ENCODE measurements around the gene DDX1. TPM values are rescaled to one million over a fixed set of nuclear protein-coding genes. Genes with fewer than 3 reads are reported as not detected.

Gene DDX1
- total and polyA plus RNA-seq, 9 of the 15 experiments (the other 6 are each of a cell fraction or from before 2014, with no cell fraction given): 116 to 277 (median 232) TPM

GRCh38 chr2:15556311-15556930 is 35.2 kb upstream of the DDX1 start:
- Histone ChIP-seq H3K4me3 (peak overlapping the region; percentile 16; the same call in 1 of the 2 replicates), H3K9me3 (replicated peaks; ENCODE audit: control insufficient read depth, insufficient read depth, low read depth, low read length) (no peaks in the 10 kb centered on the region), H3K27ac (ENCODE audit: extremely low read depth, low read depth, low read length) (peak overlapping the region; percentile 95), H3K4me1 (replicated peaks in 1 of 2; ENCODE audit: control insufficient read depth in 2 of 2, insufficient read depth in 2 of 2, low read length in 2 of 2) (peaks cover 16 to 38% of the 10 kb centered on the region in 2 experiments), H3K4me2 (ENCODE audit: insufficient read depth, low read length) (peak overlapping the region; percentile 78; the same call in 1 of the 2 replicates), H2AFZ (ENCODE audit: low read depth, low read length) (no peak overlapping the region), H3K9me1 (ENCODE audit: control insufficient read depth, insufficient read depth, low read length) (no peaks in the 10 kb centered on the region), H4K20me1 (replicated peaks; ENCODE audit: control insufficient read depth, insufficient read depth, low read length) (no peaks in the 10 kb centered on the region), H3K79me2 (ENCODE audit: control insufficient read depth, insufficient read depth, low read length) (peaks cover 96% of the 10 kb centered on the region), H3K27me3 (ENCODE audit: control insufficient read depth in 2 of 2, insufficient read depth in 2 of 2, low read length in 2 of 2) (no peaks in the 10 kb centered on the region), H3K36me3 (ENCODE audit: control insufficient read depth, insufficient read depth, low read length) (peaks cover 53% of the 10 kb centered on the region), H3K9ac (ENCODE audit: insufficient read depth in 1 of 2, low read depth in 2 of 2, low read length in 2 of 2) (peak overlapping the region in 1 of 2 experiments; percentile 76; a peak in 2 of 4 replicates)
- WGBS (ENCODE audit: insufficient coverage, low coverage, missing lambda C conversion rate): 28% methylated on average over 4 of the region's 4 CpGs
- intact Hi-C loops (cut with micrococcal nuclease) (no loop called here), in situ Hi-C loops (cut with MboI) (no loop called here)
- BruUV-seq (replicated peaks): no TSS peak
- FAIRE-seq (peak; percentile 77), DNase-seq (ENCODE audit: extremely low read depth in 1 of 4, low spot score in 3 of 4) (peak; percentile 57 to 81 (median 68)), ATAC-seq (peak; percentile 9)
- ChIA-PET CTCF (ENCODE audit: low intra/inter-chr PET ratio) (no interaction called here), POLR2A (interaction anchor here (0.9 kb wide), 1 partner anchor 10 kb away, joined by 3 read pairs; no protein-coding TSS in a partner anchor)
- TF ChIP-seq ATF7 (IDR thresholded peaks at IDR 0.05) (peak; percentile 66; the same call in 1 of the 2 replicates), HCFC1 (IDR thresholded peaks at IDR 0.05; ENCODE audit: low read depth, low read length) (no peak), SREBF1 (IDR thresholded peaks at IDR 0.05; ENCODE audit: borderline replicate concordance, low read depth, low read length) (no peak), FOXO4 (CRISPR knock-in tag; IDR thresholded peaks at IDR 0.05) (no peak), RUNX1 (IDR thresholded peaks at IDR 0.05; ENCODE audit: low read depth) (no peak), TRIM24 (IDR thresholded peaks at IDR 0.05) (peak; percentile 76 to 84), CUX1 (CRISPR knock-in tag; IDR thresholded peaks at IDR 0.05) (no peak), NR2F6 (CRISPR knock-in tag; IDR thresholded peaks at IDR 0.05) (no peak)

Data from K562 (cell line).